WERI-Rb-1 (cell line): ENCODE data around the gene TRIO.
"Not testable (repeated sequence)": the region's sequence is repeated elsewhere in the genome, so short reads cannot be mapped to it uniquely, and the experiment has no call there.

Source experiments
- DNase-seq: peaks from one replicate; pipeline ENCODE4 v3.0.0-alpha.2; 2020
- H3K27ac ChIP-seq: fragments of 250-450 bp; sonication (Bioruptor Pico); 2 replicates; pipeline ENCODE4 v1.5.1; 2020; ENCODE audit warnings: mild to moderate bottlenecking, moderate library complexity
- H3K27me3 ChIP-seq: fragments of 250-450 bp; sonication (Bioruptor Pico); 2 replicates; pipeline ENCODE4 v1.5.1; 2021; ENCODE audit warnings: mild to moderate bottlenecking, low read depth, moderate library complexity; ENCODE audit not compliant: insufficient read depth, severe bottlenecking
- H3K36me3 ChIP-seq: fragments of 250-450 bp; sonication (Bioruptor Pico); 2 replicates; pipeline ENCODE4 v1.5.1; 2020; ENCODE audit warnings: mild to moderate bottlenecking, moderate library complexity
- H3K4me3 ChIP-seq: 2 replicates; pipeline ENCODE4 v1.5.1; 2011; ENCODE audit warnings: low read depth, mild to moderate bottlenecking, control low read depth, low read length
- H3K9me3 ChIP-seq: fragments of 250-450 bp; sonication (Bioruptor Pico); 2 replicates; pipeline ENCODE4 v1.5.1; 2021; ENCODE audit warnings: mild to moderate bottlenecking, moderate library complexity; ENCODE audit not compliant: severe bottlenecking
- CTCF ChIP-seq: IDR thresholded peaks from 2 replicates; pipeline ENCODE4 v1.5.1; 2011; ENCODE audit warnings: low read depth, mild to moderate bottlenecking, control low read depth, inconsistent platforms, low read length

The TRIO gene

DNA sequence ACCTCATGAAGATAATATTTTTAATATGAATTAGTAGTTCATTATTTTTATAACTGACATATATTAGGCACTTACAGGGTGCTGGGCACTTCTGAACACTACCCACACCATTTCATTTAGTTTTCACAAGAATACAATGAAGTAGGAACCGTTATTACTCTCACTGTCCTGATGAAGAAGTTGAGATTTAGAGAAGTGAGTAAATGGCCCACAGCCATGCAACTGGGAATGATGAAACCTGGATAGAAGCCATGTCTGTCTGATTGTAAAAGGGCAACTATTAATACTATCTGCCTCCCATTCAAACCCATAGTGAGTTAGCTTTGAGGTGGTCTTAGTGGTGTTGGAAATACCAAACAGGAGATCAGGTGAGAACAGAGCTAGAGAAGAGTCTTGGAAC is 408.9 kb downstream of the TRIO start:
- Histone ChIP-seq H3K9me3 (peaks cover 13% of the 10 kb centered on the region), H3K27me3 (no peaks in the 10 kb centered on the region), H3K4me3 (no peak overlapping the region), H3K27ac (no peak overlapping the region), H3K36me3 (no peaks in the 10 kb centered on the region)
- DNase-seq = no peak
- TF ChIP-seq CTCF = no peak

DNA sequence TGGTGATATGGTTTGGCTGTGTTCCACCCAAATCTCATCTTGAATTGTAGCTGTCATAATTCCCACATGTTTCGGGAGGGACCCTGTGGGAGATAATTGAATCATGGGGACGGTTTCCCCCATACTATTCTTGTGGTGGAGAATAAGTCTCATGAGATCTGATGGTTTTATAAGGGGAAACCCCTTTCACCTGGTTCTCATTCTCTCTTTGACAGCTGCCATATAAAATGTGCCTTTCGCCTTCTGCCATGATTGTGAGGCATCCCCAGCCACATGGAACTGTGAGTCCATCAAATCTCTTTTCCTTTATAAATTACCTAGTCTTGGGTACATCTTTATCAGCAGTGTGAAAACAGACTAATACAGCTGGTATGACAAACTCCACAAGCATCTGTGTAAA is 411.1 kb downstream of the TRIO start:
- H3K9me3 ChIP-seq = peaks cover 13% of the 10 kb centered on the region
- H3K4me3 ChIP-seq, H3K27ac ChIP-seq, DNase-seq, H3K27me3 ChIP-seq, H3K36me3 ChIP-seq: not testable (repeated sequence)

- no peak for DNase-seq
- Histone ChIP-seq H3K9me3 (peaks cover 13% of the 10 kb centered on the region), H3K27ac (no peak overlapping the region), H3K4me3 (no peak overlapping the region), H3K36me3 (no peaks in the 10 kb centered on the region), H3K27me3 (no peaks in the 10 kb centered on the region)
- no peak for TF ChIP-seq CTCF
Observed at GRCh38 chr5:14556015-14556414, 412.9 kb downstream of the TRIO start.

DNA sequence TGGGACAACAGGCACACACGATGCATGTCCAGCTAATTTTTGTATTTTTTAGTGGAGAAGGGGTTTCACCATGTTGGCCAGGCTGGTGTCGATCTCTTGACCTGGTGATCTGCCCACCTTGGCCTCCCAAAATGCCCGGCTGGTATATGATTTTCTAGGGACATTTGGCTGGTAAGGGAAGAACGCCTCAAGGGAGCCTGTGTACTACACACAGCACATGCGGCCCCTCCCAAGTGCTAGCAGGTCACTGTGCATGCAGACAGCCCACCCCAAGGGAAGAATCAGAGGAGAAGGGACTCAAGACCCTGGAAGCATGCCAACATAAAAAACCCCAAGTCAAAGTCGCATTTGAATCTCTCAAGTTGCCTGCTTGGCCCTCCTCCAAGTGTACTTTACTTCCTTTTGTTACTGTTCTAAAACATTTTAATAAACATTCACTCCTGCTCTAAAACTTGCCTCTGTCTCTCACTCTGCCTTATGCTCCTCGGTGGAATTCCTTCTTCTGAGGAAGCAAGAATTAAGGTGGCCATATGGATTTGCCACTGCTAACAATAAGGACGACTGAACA is 414.1 kb downstream of the TRIO start:
- H3K4me3 ChIP-seq = no peak overlapping the region
- H3K36me3 ChIP-seq = no peaks in the 10 kb centered on the region
- no peak for DNase-seq
- H3K27ac ChIP-seq = no peak overlapping the region
- TF ChIP-seq CTCF = no peak
- peaks cover 10% of the 10 kb centered on the region for H3K9me3 ChIP-seq
- H3K27me3 ChIP-seq = no peaks in the 10 kb centered on the region

DNA sequence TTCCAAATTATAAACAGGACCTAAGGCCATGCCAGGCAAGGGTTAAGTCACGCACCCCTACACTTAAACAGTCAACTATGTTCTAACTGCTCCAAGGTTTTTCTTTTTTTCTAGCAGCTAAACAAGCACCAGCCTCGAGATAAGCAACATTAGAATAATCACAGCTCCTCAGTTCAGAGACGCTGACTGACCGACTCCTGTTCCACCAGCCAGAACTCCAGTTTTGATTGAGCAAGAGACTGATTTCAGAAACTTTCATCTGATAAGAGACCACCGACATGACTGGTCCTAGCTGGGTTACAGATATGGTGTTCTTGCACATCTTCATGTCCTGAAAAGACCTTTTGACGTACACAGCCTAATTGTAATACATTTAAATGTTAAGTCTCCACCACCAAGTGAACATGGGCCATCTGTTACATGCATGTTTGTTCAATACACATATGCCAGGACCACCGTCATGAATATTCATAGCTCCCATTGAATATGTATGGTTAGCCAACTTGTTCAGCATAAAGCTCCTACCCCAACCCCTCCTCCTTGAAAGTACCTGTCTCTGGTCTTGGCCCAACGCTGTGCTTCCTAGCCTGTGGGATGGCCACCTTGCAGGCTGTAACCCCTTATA is 414.8 kb downstream of the TRIO start:
- no peak overlapping the region for H3K27ac ChIP-seq
- no peaks in the 10 kb centered on the region for H3K27me3 ChIP-seq
- peaks cover 6% of the 10 kb centered on the region for H3K9me3 ChIP-seq
- DNase-seq = no peak
- no peak for TF ChIP-seq CTCF
- H3K4me3 ChIP-seq = no peak overlapping the region
- H3K36me3 ChIP-seq = no peaks in the 10 kb centered on the region
